ENCODE data around the gene SLCO4A1. TPM values are rescaled to one million over a fixed set of nuclear protein-coding genes. Genes with fewer than 3 reads are reported as not detected.

Gene SLCO4A1
- total RNA-seq, 1 donor from 2014 or later, result 38.6 TPM

- no peak for DNase-seq (ENCODE audit: low read depth)
- Histone ChIP-seq H3K27me3 (ENCODE audit: control insufficient read depth, insufficient read depth, low read length) (peaks cover 25% of the 10 kb centered on the region), H3K36me3 (ENCODE audit: control insufficient read depth, insufficient read depth, low read length) (no peaks in the 10 kb centered on the region), H3K4me3 (ENCODE audit: low read depth, low read length) (no peak overlapping the region)
- TF ChIP-seq, protein P1, sequence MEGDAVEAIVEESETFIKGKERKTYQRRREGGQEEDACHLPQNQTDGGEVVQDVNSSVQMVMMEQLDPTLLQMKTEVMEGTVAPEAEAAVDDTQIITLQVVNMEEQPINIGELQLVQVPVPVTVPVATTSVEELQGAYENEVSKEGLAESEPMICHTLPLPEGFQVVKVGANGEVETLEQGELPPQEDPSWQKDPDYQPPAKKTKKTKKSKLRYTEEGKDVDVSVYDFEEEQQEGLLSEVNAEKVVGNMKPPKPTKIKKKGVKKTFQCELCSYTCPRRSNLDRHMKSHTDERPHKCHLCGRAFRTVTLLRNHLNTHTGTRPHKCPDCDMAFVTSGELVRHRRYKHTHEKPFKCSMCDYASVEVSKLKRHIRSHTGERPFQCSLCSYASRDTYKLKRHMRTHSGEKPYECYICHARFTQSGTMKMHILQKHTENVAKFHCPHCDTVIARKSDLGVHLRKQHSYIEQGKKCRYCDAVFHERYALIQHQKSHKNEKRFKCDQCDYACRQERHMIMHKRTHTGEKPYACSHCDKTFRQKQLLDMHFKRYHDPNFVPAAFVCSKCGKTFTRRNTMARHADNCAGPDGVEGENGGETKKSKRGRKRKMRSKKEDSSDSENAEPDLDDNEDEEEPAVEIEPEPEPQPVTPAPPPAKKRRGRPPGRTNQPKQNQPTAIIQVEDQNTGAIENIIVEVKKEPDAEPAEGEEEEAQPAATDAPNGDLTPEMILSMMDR (IDR thresholded peaks at IDR 0.05; ENCODE audit: insufficient read depth, low read length, poor library complexity, severe bottlenecking), result no peak
Measured at GRCh38 chr20:62701161-62702012, 59.1 kb downstream of the SLCO4A1 start.

GRCh38 chr20:62702013-62702300, 59.7 kb downstream of the SLCO4A1 start:
- H3K36me3 ChIP-seq (ENCODE audit: control insufficient read depth, insufficient read depth, low read length), result no peaks in the 10 kb centered on the region
- H3K27me3 ChIP-seq (ENCODE audit: control insufficient read depth, insufficient read depth, low read length), result peaks cover 25% of the 10 kb centered on the region
- TF ChIP-seq, protein P1 (IDR thresholded peaks at IDR 0.05; ENCODE audit: insufficient read depth, low read length, poor library complexity, severe bottlenecking), result no peak
- DNase-seq (ENCODE audit: low read depth), result no peak
- no peak overlapping the region for H3K4me3 ChIP-seq (ENCODE audit: low read depth, low read length)

DNA sequence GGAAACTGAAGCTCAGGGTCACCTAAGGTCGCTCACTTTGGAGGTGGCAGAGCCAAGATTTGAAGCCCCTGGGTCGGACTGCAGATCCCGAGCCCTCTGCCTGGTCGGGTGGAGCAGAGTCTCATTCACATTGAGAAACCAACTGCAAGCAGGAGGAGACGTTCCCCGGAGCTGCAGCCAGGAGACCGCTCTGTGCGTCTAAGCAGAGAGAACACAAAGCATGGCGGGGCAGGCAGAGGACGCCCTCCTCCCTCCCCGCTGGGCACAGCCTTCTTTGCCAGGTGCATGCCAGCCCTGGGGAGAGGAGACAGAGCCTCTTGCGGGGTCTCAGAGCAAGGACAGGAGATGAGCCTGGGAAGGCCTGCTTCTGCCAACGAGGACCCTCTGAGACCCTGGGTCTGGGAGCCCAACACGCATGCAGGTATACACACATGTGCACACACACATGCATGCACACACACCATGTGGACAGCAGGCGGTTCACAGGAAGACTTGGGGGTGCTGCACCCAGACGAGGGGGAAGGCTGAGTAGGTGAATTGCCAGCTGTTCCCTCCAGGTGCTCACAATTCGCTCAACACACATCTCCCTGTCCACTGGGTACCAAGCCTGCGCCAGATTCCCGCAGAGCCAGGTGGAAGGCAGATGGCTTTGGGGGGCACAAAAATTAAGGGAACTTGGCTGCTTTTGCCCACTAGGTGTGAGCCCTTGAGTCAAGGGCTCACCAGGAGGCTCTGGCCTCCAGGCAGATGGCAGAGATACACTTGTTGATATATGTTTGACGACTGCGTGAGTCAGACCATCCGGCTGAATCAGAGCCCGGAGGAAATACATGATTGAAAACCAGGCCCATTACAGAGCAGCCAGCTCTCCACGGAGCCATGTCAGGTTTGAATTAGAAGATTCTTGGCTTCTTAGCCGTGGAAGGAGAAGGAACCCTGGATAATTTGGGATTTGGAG, 60.9 kb downstream of the SLCO4A1 start:
- Histone ChIP-seq H3K4me3 (ENCODE audit: low read depth, low read length) (no peak overlapping the region), H3K36me3 (ENCODE audit: control insufficient read depth, insufficient read depth, low read length) (no peaks in the 10 kb centered on the region), H3K27me3 (ENCODE audit: control insufficient read depth, insufficient read depth, low read length) (peaks cover 31% of the 10 kb centered on the region)
- TF ChIP-seq, protein P1 (IDR thresholded peaks at IDR 0.05; ENCODE audit: insufficient read depth, low read length, poor library complexity, severe bottlenecking), result peak; percentile 19
- DNase-seq (ENCODE audit: low read depth), result peak; percentile 61

DNA sequence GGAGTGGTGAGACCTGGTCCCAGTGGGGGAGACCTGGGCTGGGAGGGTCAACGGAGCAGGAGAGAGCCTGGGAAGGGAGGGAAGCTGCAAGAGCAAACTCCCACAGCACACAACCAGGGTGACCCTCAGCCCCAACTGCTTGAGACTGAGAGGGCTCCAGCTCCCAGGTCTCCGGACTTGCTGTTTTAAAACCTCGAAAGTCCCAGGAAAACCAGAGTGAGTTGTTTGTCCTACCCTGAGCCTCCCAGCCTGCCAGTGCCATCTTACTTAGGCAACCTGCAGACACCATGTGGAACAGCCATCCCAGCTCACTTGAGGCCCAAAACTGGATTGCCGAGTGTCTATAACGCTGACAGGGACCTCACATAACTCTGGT, 61.5 kb downstream of the SLCO4A1 start:
- no peak for DNase-seq (ENCODE audit: low read depth)
- no peaks in the 10 kb centered on the region for H3K36me3 ChIP-seq (ENCODE audit: control insufficient read depth, insufficient read depth, low read length)
- TF ChIP-seq, protein P1 (IDR thresholded peaks at IDR 0.05; ENCODE audit: insufficient read depth, low read length, poor library complexity, severe bottlenecking), result no peak
- H3K27me3 ChIP-seq (ENCODE audit: control insufficient read depth, insufficient read depth, low read length), result peaks cover 36% of the 10 kb centered on the region
- H3K4me3 ChIP-seq (ENCODE audit: low read depth, low read length), result no peak overlapping the region

- Histone ChIP-seq H3K36me3 (ENCODE audit: control insufficient read depth, insufficient read depth, low read length) (no peaks in the 10 kb centered on the region), H3K27me3 (ENCODE audit: control insufficient read depth, insufficient read depth, low read length) (peaks cover 43% of the 10 kb centered on the region), H3K4me3 (ENCODE audit: low read depth, low read length) (no peak overlapping the region)
- TF ChIP-seq, protein P1 (IDR thresholded peaks at IDR 0.05; ENCODE audit: insufficient read depth, low read length, poor library complexity, severe bottlenecking), result no peak
- peak; percentile 56 for DNase-seq (ENCODE audit: low read depth)
Measured at GRCh38 chr20:62704341-62704948, 62.1 kb downstream of the SLCO4A1 start.

Data from kidney epithelial cell (primary cell).